GM23248 (cell line): Measurements from ENCODE around the gene CREB3L2.

Experiments
- EZH2 ChIP-seq: fragments of 200-600 bp; sonication (generic); IDR thresholded peaks from 2 replicates; pipeline ENCODE4 v1.6.1; 2018; ENCODE audit warnings: antibody characterized with exemption, mild to moderate bottlenecking; ENCODE audit not compliant: insufficient read depth, poor library complexity, severe bottlenecking
- EZH2phosphoT487 ChIP-seq: fragments of 200-600 bp; sonication (generic); IDR thresholded peaks from 2 replicates; pipeline ENCODE4 v1.6.1; 2018; ENCODE audit warnings: antibody characterized with exemption, moderate library complexity, mild to moderate bottlenecking, low read depth; ENCODE audit not compliant: insufficient read depth

GRCh38 chr7:138024343-138024691, 22.4 kb upstream of the CREB3L2 start:
- TF ChIP-seq EZH2 = no peak
- no peak for TF ChIP-seq EZH2phosphoT487
